SKM-1 (cell line): ENCODE results near the gene TMEM38A.
A peak's percentile ranks its signal among the peaks of the same experiment; 100 is the strongest.

Experiments used
- DNase-seq: peaks from one replicate; lab custom pipeline; 2025; ENCODE audit not compliant: unreplicated experiment; lab: John Stamatoyannopoulos, UW

Gene TMEM38A

GRCh38 chr19:16660763-16661479 lies at the start of gene TMEM38A:
Gene TMEM38A (plus strand): TSS chr19:16661139. CDS start chr19:16661218, 79 bp downstream.
- no peak for DNase-seq

- peak; percentile 5 for DNase-seq
Measured at GRCh38 chr19:16612636-16613035, 48.3 kb upstream of the TMEM38A start.

GRCh38 chr19:16613841-16614240 lies 47.1 kb upstream of the TMEM38A start:
- no peak for DNase-seq

- no peak for DNase-seq
Measured at GRCh38 chr19:16614941-16615340, 46.0 kb upstream of the TMEM38A start.

GRCh38 chr19:16615808-16616207 lies 45.1 kb upstream of the TMEM38A start:
- DNase-seq: no peak

GRCh38 chr19:16618248-16618647 lies 42.7 kb upstream of the TMEM38A start:
- DNase-seq: no peak

GRCh38 chr19:16619457-16619856 lies 41.5 kb upstream of the TMEM38A start:
- no peak for DNase-seq

- no peak for DNase-seq
Measured at GRCh38 chr19:16620018-16620417, 40.9 kb upstream of the TMEM38A start.

- no peak for DNase-seq
Measured at GRCh38 chr19:16620584-16620983, 40.4 kb upstream of the TMEM38A start.

GRCh38 chr19:16621165-16621800 lies 39.7 kb upstream of the TMEM38A start:
- no peak for DNase-seq

- no peak for DNase-seq
Measured at GRCh38 chr19:16623066-16623465, 37.9 kb upstream of the TMEM38A start.

- DNase-seq: no peak
Measured at GRCh38 chr19:16623576-16623975, 37.4 kb upstream of the TMEM38A start.

- DNase-seq: no peak
Measured at GRCh38 chr19:16624236-16624635, 36.7 kb upstream of the TMEM38A start.

GRCh38 chr19:16625163-16625958 lies 35.6 kb upstream of the TMEM38A start:
- no peak for DNase-seq

- no peak for DNase-seq
Measured at GRCh38 chr19:16626796-16627192, 34.1 kb upstream of the TMEM38A start.

- DNase-seq: no peak
Measured at GRCh38 chr19:16627193-16627927, 33.6 kb upstream of the TMEM38A start.

GRCh38 chr19:16627928-16628182 lies 33.1 kb upstream of the TMEM38A start:
- no peak for DNase-seq

- peak; percentile 97 for DNase-seq
Measured at GRCh38 chr19:16628183-16628983, 32.6 kb upstream of the TMEM38A start, which contains the start of gene MED26. Gene MED26 (minus strand): TSS chr19:16628204. CDS start chr19:16627943, 261 bp downstream.

GRCh38 chr19:16628984-16629691 lies 31.8 kb upstream of the TMEM38A start:
- DNase-seq: no peak

GRCh38 chr19:16631465-16631864 lies 29.5 kb upstream of the TMEM38A start:
- no peak for DNase-seq
